TTC549 (cell line): Measurements from ENCODE around the gene RNF217.

Source experiments
- FAIRE-seq: peaks from 2 replicates; lab custom pipeline; 2012; peaks lifted over from hg19 to GRCh38; lab: Jason Lieb, UNC

The RNF217 gene

DNA sequence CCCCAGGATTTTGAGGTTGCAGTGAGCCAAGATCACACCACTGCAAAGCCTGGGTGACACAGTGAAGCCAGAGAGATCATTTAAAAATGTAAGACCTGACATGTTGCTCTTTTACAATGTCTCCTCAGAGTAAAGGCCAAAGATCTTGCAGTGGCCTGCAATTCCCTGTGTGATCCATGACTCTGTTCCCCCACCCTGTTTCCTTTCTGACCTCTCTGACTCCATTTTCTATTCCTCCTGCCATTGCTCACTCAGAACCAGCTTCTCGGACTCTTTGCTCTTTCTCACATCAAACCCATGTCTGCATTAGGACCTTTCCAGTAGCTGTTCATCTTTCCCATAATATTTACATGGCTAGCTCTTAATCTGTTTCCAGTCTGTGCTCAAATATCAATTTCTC lies 28.8 kb downstream of the RNF217 start:
- FAIRE-seq, result no peak

DNA sequence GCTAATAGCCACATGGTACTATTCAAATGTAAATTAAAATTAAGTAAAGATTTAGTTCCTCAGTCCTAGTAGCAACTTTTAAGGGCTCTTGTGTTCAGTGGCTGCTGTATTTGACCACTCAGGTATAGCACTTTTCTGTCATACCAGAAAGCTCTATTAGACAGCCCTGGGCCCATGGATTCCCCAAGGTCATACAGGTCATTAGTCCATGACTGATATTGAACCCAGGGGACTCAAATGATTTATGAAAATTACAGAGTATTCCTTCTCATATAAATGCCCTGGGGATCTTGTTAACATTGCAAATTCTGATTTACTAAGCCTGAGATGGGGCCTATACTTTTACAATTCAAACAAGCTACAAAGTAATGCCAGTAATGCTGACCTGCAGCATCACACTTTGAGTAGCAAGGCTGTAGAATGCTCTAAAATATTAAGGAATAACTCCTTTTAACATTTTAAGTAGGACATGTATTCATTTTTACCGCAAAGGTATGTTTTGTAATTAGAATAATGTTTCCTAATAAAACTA lies 29.6 kb downstream of the RNF217 start:
- no peak for FAIRE-seq

DNA sequence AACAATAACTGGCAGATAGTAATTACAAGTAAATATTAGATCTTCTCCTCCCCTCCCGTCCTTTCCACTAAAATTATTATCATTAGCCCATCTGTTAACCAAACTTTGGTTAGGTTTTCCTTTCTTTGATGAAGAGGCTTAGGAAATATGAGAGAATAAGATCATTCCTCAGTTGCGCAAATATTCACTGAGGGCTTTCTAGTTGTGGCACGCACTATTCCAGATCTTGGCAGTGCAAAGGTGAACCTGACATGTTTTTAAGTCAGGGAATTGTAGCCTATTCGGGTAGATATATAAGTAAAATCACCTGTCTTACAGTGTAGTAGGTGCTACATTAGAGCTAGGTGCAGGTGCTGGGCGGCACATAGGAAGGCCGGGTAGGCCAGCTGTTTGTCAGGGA lies 31.1 kb downstream of the RNF217 start:
- no peak for FAIRE-seq

DNA sequence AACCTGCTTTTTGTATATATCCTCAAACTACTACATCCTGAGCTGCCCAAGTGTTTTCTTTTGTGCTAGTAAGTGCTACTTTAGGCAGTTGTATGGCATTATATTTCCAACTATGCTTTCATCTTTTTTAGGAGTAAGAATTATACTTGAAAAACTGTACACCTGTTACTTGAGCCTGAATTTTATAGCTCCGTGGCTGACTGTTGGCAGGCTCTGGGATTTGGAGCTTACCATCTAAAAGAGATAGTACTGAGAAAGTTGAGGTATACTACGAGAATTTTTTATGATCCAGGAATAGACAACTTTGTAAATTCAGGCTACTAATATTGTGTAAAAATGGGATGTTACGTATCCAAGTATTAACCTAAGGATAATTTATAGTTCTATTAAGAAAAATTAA lies 32.4 kb downstream of the RNF217 start:
- FAIRE-seq, result no peak

DNA sequence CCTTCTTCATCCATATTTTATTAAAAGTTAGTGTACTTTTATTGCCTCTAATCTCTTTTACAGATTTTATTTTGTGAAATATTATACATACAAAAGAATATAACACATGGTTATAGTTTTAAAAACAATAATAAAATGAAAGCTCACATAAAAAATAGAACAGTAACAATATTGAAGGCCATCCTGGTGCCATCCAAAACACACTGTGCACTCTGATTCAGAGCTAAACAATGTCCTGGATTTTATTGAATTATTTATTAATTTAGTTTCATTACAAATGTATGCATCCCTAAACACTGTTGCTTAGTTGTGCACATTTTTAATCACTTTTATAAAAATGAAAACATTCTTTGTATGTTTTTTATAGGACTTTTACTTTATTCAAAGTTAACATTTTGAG lies 32.9 kb downstream of the RNF217 start:
- no peak for FAIRE-seq

DNA sequence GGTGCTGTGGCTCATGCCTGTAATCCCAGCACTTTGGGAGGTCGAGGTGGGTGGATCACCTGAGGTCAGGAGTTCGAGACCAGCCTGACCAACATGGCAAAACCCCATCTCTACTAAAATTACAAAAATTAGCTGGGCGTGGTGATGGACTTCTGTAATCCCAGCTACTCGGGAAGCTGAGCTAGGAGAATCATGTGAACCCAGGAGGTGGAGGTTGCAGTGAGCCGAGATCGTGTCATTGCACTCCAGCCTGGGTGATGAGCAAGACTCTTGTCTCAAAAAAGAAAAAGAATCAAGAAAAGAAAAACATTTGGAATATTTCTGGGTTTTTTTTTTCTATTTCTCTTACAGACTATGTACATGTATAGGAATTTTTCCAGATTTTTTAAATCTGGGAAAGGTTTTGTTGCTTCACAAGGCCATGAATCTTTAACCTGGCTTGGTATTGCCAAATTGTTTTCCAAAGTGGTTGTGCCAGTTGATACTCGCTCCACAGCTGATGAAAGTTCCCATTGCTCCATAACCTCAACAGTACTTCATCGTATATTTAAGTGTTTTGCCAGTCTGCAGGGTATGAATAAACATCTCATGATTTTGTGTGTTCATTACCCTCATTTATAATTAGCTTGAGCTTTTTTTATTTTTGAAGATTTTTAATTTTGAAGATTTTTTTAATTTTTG lies 33.5 kb downstream of the RNF217 start:
- FAIRE-seq, result no peak

DNA sequence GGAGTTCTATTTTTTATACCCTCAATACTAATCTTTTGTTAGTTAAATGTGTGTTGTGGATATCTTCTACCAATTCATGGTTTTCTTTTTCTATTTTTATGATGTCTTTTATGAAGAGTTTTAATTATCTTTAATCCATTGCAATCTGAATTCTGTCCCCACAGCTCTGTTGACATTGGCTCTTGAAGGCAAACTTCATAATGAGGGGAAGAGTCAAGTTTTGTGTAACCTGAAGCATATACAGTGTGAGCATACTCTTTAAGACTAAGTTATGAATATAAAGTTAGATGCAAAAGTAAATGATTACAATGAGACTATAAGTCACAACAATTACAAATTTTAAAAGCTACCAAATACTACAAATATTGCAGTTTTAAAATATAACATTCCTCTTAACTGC lies 34.2 kb downstream of the RNF217 start:
- no peak for FAIRE-seq

DNA sequence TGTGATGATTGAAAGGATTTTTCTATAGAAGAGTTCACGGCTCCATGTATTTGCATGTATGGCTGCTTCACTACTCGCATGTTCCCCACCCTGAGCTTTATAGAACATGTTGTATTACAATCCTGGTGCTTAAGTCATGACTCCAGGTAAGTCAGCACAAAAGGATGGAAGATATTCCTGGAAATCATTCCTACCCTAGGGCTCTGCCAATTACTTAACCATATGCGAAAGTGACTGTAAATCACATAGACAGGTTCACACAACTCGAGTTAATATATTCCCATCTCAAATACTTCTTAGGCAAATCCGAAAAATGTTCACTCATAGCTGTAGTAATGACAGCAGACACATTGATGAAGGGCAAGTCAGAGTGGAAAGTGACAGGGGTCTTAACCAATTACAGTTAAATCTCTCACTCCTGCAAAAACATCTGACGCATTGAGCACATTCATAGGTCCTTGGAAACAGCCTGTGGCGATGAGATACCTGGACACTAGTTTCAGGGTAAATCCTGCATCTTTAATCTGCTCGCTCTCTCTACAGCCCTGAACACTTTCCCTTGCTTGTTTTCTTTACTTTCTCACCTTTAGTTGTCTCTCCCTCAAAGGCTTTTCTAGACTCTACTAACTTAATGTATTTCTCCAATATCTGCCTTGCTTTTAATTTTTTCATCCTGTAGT lies 35.1 kb downstream of the RNF217 start:
- no peak for FAIRE-seq

DNA sequence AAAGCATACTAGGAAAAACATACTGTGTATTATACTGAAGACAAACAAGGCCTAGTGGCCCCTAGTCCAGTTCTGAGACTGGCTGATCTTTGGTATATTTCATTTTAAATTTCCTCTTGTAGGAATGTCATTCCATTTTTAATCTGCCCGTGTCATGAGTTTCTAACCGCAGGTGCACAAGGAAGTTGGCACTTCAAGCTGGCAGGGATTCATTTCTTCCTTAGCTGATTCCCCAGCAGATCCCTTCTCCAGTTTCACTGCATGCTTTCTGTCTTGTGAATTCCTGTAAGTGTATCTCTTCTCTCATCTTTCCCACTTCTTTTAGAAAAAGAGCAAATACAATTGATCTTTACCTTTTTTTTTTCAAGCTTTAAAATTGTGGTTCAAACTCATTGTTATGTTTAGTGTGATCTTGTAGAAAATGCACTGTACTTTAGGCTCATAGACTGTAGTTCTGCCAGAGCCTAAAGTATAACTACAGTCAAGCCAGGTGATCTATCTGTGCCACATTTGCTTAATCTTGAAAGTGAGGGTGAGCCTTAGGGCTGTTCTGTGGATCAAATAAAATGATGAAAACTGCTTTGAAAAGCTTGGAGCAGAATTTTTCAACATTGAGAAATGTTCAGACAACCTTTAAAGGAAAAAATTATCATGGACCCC lies 37.0 kb downstream of the RNF217 start:
- no peak for FAIRE-seq

DNA sequence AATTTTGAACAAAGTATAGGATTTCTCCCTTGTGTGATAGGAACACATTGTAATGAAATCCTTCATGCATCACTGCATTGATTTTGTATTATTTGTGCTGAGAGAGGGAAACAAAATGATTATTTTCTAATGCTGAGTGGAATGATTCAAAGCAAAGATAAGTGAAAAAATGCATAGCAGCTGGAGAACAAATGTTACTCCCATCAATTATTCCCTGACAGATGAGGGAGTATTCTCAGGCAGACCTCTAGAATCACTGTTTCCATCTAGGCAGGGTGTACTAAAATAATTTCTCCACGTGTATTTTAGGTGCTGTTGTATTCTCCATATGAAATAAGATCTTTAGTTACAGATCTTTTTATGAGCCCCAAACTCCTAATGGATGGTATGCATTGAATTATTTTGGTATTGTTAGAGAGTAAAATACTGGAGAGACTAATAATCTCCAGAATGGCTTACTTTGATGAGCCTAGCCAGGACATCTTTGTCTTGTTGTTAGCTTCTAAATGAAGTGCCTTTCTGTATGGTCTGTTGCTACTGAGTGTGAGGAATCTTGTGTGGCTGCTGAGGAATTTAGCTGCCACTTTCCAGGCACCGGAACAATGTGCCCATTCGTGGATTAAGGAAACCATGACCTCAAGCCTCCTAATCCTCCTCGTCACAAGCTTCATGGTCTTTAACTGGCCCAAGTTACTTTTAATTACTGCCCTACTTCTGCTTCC lies 39.6 kb downstream of the RNF217 start:
- FAIRE-seq, result no peak

DNA sequence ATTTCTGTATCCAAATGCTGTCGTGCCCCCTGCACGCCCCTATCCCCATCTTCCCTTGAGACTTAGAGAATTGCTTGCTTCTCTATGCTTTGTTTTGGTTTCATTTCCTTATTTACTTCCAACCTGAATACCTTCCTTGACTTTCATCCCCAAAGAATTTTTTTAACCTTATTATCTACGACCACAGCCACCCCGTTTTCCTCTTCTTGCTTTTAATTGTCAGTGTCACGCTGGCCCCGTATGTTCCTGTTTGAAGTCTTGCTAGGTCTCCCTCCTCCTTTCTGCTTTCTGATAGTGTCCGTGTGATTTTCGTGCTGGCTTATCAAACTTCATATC lies 40.1 kb downstream of the RNF217 start:
- no peak for FAIRE-seq

DNA sequence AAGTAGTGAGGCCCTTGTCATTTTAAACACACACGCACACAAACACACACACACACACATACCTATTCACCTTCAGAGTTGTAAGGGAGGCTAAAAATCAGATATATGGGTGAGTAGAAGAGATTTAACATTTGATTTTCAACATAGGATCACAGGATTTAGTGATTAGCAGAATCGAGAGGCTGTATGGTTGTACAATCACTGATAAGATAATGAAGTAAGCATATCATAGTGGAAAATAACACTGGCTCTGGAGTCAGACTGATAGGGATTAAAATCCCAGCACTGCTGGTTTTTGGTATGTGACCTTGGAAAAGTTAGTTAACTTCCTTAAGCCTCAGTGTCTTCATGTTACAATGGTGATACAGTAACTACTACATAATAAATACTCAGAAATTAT lies 40.8 kb downstream of the RNF217 start:
- no peak for FAIRE-seq

DNA sequence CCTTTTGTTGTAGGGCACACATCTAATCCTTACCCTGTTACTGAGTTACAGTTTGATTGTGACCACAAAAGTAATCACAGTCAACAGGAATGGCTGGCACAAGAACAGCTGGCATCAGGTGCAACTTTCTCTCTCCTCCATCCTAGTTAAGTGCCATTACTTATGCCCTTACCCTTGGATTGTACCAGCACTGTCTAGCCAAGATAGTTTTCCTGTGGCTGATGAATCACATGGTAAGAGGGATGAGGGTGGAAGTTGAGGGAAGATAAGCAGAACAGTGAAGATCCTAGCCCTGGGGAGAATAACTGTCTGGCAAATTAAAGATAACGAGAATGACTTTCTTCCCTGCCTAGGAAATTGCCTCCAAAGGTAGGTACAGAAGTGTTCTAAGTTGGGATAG lies 42.0 kb downstream of the RNF217 start:
- FAIRE-seq, result no peak

DNA sequence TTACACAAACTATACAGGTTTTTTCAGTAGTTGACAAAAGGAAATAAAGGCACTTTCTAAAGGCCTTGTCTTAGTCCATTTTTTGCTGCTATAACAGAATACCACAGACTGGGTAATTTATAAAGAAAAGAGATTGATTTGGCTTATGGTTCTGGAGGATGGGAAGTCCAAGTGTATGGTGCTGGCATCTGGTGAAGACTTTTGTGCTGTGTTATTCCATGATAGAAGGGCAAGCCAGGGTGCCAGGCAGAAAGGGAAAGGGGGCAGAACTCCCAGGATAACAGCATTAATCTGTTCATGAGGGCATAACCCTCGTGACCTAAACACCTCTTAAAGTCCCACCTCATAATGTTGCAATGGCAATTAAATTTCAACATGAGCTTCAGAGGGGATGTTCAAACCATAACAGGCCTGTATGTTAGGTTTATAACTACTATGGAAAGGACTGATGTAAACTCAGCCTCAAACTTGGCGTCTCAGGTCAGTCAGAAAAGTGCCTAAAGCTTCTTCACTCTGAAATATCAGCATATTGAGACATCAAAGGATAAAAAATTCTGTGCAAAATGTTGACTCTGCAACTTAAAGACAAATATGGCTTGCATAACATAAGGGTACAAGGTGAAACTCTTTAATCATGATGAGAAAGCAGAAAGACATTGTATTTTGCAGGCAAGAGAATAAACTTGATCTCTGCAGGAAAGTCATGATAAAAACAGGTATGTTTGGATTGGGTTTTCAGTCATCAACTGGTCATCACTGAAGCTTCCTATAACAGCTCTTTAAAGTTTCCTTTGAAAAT lies 42.8 kb downstream of the RNF217 start:
- no peak for FAIRE-seq

DNA sequence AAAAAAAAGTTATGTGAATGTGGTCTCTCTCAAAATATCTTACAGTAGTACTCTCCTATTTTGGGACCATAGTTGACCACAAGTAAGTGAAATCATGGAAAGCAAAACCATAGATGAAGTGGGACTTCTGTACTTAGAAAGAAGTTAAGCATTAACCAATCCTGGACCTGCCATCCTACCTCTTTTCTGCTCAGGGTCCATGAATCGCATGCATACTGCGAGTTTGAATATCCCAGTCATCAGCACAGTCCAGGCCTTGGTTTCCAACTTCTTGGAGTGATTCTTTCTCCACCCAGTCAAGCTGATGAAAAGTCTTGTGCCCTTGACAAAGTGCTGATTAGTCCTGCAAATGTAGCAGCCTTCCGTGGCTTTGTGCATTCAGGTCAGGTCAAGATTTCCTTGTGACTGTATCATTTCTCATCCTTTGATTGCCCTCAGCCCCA lies 46.0 kb downstream of the RNF217 start:
- no peak for FAIRE-seq

DNA sequence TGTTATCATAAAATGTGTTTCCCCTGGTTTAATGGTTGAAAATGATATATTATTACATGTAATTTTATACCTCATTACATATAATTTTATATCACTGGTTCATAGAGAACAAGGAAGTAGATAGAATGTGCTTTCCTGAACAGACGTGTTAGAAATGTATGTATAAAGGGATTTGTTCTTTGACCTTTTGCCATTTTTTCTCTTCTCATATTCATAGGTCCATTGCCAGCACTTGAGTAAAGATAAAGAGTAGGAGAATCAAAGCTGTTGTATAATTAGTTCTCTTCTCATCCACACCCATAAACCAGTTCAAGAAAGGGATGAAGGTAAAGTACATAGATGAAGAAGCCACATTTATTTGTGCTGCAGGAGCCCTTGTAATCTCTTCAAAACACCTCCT lies 46.7 kb downstream of the RNF217 start:
- FAIRE-seq, result no peak

DNA sequence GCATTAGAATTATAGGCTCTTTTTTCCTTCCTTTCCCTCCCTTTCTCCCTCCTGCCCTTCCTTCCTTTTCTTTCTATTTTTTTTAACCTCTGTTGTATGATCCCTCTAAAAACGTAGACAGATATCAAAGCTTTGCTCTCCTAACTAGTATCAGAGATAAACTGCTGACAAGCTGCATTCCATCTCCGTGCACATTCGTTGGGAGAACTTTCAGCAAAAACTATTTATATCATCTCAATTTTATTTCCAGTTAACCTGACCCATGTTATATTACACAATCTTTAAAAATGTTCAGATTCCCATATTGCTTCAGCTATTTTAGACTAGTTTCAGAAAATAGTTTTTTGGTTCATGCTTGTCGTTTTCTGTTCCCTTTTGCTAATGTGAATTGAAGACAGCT lies 47.3 kb downstream of the RNF217 start:
- no peak for FAIRE-seq

DNA sequence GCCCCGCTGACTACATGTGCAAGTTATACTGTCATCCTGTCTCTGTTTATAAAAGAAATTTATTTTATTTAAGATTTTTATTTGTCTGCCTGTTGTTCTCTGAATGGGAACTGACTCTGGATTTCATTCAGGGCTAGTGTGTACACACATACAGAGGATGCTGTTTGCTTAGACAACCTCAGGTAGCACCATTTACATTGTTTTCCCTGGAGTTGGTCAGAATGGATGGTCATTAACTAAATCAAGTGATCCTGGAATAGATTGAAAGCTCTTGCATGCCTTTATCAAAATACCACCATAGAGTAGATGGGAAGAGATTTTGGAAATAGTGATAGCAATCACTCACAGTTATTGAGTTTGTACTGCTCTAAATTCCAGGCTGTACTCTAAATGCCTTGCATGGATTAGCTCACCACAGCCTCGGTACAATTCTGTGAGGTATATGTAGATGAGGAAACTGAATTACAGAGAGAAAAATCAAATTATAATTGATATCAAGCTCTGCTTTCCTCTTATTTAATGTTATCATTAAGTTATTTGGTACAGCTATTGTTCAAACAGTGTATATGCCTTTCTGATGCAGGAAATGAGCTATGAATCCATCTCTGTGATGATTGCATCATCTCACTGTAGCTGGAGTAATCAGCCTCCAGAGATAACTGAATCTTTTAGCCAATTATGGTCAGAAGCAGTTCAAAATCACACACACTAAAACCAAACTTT lies 51.9 kb downstream of the RNF217 start:
- no peak for FAIRE-seq

DNA sequence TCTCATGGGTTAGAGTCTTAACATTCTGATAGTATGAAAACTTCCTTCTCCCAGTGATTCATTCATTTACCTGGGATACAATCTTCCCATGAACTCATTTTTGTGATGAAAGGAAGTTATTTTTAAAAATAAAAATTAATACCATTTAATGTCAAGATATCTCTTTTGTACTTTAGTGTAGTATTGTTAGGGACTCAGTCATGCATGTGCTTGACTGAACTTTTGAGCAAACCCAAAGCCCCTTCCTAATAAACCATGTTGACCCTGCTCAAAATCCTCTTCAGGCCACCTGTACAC lies 52.4 kb downstream of the RNF217 start:
- no peak for FAIRE-seq

DNA sequence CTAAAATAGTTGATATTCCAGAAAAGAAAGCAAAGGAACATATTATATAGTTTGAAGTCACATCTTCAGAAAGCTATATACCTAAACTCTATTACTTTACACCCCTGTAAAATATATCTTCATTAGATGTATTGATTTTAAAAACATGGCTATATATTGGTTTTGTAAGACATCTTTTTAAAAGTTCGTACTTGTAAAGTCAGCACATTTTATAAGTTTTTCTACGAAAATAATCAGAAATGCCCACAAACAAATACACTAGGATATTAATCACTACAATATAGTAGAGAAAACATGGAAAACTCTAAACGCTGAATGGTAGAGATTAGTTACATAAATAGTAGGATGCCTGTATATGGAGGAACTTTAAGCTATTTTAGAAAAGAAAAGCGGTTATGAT lies 52.9 kb downstream of the RNF217 start:
- no peak for FAIRE-seq

DNA sequence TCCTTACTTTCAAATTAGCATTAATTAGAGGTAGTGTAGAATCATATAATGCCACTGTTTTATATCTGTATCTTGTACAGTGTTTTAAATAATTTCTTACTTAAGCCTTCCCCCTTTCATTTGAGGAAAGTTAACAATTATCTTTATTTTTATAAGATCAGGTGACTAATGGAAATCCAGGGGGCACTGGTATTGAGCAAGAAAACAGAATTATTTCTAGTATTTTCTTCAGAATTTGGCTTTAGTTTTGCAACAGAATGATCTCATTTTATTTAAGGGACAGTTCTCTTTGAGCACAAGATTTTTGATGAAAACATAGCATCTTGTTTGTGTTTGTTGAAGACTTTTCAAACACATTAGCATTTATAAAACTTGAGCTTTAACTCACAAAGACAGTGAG lies 55.9 kb downstream of the RNF217 start:
- FAIRE-seq, result no peak

DNA sequence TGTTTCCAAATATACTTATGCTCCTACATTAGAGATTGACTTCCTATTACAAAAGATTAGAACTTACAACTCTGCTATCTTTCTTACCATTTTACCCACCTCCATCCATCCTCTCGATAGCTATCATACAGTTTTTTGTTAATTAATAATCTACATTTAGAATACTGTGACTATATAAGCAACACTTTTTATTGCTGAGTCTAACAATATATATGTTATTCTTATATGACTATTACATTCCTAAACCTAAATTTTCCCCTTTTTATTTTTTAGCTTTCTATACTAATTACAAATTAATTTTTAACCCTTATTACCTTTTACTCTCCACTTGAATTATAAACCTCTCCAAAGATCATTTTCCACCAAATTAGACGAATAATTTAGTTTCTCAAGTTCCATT lies 57.0 kb downstream of the RNF217 start:
- no peak for FAIRE-seq
